B cell (primary cell): ENCODE results near the gene SYNGAP1. TPM values are rescaled to one million over a fixed set of nuclear protein-coding genes. Genes with fewer than 3 reads are reported as not detected.

ENCODE experiments used
- ATAC-seq: fragments of 200-7000 bp; cut with Tn5 transposase; one replicate; pipeline ENCODE4 v1.10.0; 2021; ENCODE audit warnings: low read depth, mild to moderate bottlenecking, moderate number of reproducible peaks, moderate library complexity
- CTCF ChIA-PET: fragments of 350-600 bp; sonication (Branson Sonifier 250); formaldehyde crosslinking; loops from one replicate; lab custom pipeline; 2021; ENCODE audit warnings: antibody characterized with exemption, inconsistent platforms; lab: Charles Lee
- POLR2A ChIA-PET: fragments of 350-600 bp; sonication (Branson Sonifier 250); formaldehyde crosslinking; loops from one replicate; lab custom pipeline; 2021; ENCODE audit warnings: antibody characterized with exemption; lab: Charles Lee
- DNase-seq: peaks from one replicate; pipeline ENCODE4 v3.0.0; 2013
- H2AFZ ChIP-seq: 2 replicates; pipeline ENCODE4 v1.6.1; 2012; ENCODE audit warnings: mild to moderate bottlenecking, low read depth, low read length; ENCODE audit not compliant: insufficient read depth, poor library complexity, severe bottlenecking
- H3K27ac ChIP-seq, 2 donors: 1 replicate in 1 of 2; 2 replicates in 1 of 2; pipeline ENCODE4 v1.5.1; 2012 to 2013; ENCODE audit warnings: low read length in 2 of 2, mild to moderate bottlenecking in 2 of 2, moderate library complexity in 1 of 2
- H3K27me3 ChIP-seq, 4 experiments: fragments of 200-600 bp in 1 of 4; sonication (generic) in 1 of 4; replicated peaks in 1 of 4; 1 replicate in 2 of 4; 2 replicates in 2 of 4; pipeline versions ENCODE4 v1.6.1 to v1.7.0; 2013 to 2016; ENCODE audit warnings: low read length in 3 of 4, mild to moderate bottlenecking in 2 of 4, mixed read lengths in 1 of 4, moderate library complexity in 1 of 4; ENCODE audit not compliant: insufficient read depth in 4 of 4, control insufficient read depth in 3 of 4; ENCODE audit errors: control extremely low read depth in 1 of 4
- H3K36me3 ChIP-seq, 2 experiments: replicated peaks in 1 of 2; 1 replicate in 1 of 2; 2 replicates in 1 of 2; pipeline versions ENCODE4 v1.6.1 to v1.7.1; 2013; ENCODE audit warnings: low read length in 1 of 2; ENCODE audit not compliant: insufficient read depth in 2 of 2, control insufficient read depth in 1 of 2; ENCODE audit errors: control extremely low read depth in 1 of 2, extremely low read depth in 1 of 2
- H3K4me1 ChIP-seq, 2 donors: fragments of 200-600 bp in 1 of 2; sonication (generic) in 1 of 2; 1 replicate in 1 of 2; 2 replicates in 1 of 2; pipeline versions ENCODE4 v1.5.1 to v1.6.1; 2013 to 2017; ENCODE audit warnings: low read length in 2 of 2; ENCODE audit not compliant: control insufficient read depth in 2 of 2, insufficient read depth in 2 of 2
- H3K4me2 ChIP-seq: replicated peaks from 2 replicates; pipeline ENCODE3; 2012; ENCODE audit warnings: mild to moderate bottlenecking, low read depth, low read length; ENCODE audit not compliant: poor library complexity, severe bottlenecking
- H3K4me3 ChIP-seq, 5 experiments: fragments of 200-600 bp in 1 of 5; sonication (generic) in 1 of 5; 1 replicate in 3 of 5; 2 replicates in 2 of 5; pipeline versions ENCODE4 v1.5.1 to v1.7.0; 2011 to 2016; ENCODE audit warnings: low read length in 4 of 5, mild to moderate bottlenecking in 4 of 5, low read depth in 2 of 5, control low read depth in 1 of 5, moderate library complexity in 1 of 5; ENCODE audit not compliant: insufficient read depth in 1 of 5; ENCODE audit errors: control extremely low read depth in 1 of 5, extremely low read depth in 1 of 5
- H3K79me2 ChIP-seq: fragments of 200-600 bp; sonication (generic); one replicate; pipeline ENCODE4 v1.6.0; 2016; ENCODE audit warnings: low read length; ENCODE audit not compliant: control insufficient read depth, insufficient read depth
- H3K9ac ChIP-seq: fragments of 200-600 bp; sonication (generic); 2 replicates; pipeline ENCODE4 v1.6.1; 2017; ENCODE audit warnings: mild to moderate bottlenecking, low read length, moderate library complexity
- H3K9me3 ChIP-seq, 3 donors: one replicate each; pipeline versions ENCODE4 v1.6.1 to v1.7.1; 2013; ENCODE audit warnings: low read length in 2 of 3; ENCODE audit not compliant: control insufficient read depth in 2 of 3, insufficient read depth in 1 of 3; ENCODE audit errors: control extremely low read depth in 1 of 3
- H4K20me1 ChIP-seq: 2 replicates; pipeline ENCODE4 v1.6.0; 2012; ENCODE audit warnings: mild to moderate bottlenecking, low read length; ENCODE audit not compliant: insufficient read depth, control insufficient read depth, poor library complexity, severe bottlenecking
- H3K27ac Mint-ChIP-seq: one replicate; pipeline ENCODE4 v1.8.0; 2021; ENCODE audit warnings: mixed read lengths
- H3K27me3 Mint-ChIP-seq: one replicate; pipeline ENCODE4 v1.8.0; 2021; ENCODE audit warnings: mixed read lengths
- H3K4me1 Mint-ChIP-seq: one replicate; pipeline ENCODE4 v1.8.0; 2021; ENCODE audit warnings: mixed read lengths
- H3K4me3 Mint-ChIP-seq: one replicate; pipeline ENCODE4 v1.8.0; 2021; ENCODE audit warnings: mixed read lengths
- H3K9me3 Mint-ChIP-seq: one replicate; pipeline ENCODE4 v1.8.0; 2022; ENCODE audit warnings: mixed read lengths; ENCODE audit not compliant: insufficient read depth
- CTCF ChIP-seq: fragments of 200-600 bp; IDR thresholded peaks from one replicate; pipeline ENCODE4 v1.8.0; 2022; ENCODE audit warnings: antibody characterized with exemption, mild to moderate bottlenecking
- EZH2 ChIP-seq: IDR thresholded peaks from 2 replicates; pipeline ENCODE4 v1.6.1; 2012; ENCODE audit warnings: borderline replicate concordance, low read depth, mild to moderate bottlenecking, moderate library complexity, low read length; ENCODE audit not compliant: insufficient read depth, poor library complexity, severe bottlenecking
- WGBS: methylation state at CpG from one replicate; pipeline ENCODE4 v1.1.5; 2013; ENCODE audit warnings: missing lambda C conversion rate; ENCODE audit not compliant: insufficient coverage; 5-methylcytosine and 5-hydroxymethylcytosine counted together
- intact Hi-C: fragments of 100-400 bp; cut with micrococcal nuclease; formaldehyde crosslinking; loops from one replicate; pipeline ENCODE4 v1.10.0; 2022
- polyA plus RNA-seq: library from polyadenylated mRNA; depleted of rRNA; stranded (reverse); fragments of >200 nt; gene quantifications from 2 replicates; pipeline ENCODE4 v1.2.3, GENCODE V29; 2012
- total RNA-seq, 2 donors: library from RNA; stranded (reverse); fragments of 120-200 nt in 1 of 2; gene quantifications; 1 replicate in 1 of 2; 2 replicates in 1 of 2; pipeline versions ENCODE4 v1.2.3 to v1.2.4, GENCODE V29; 2013 to 2022

SYNGAP1 gene
- total and polyA plus RNA-seq, 2 donors (not counting 1 experiment from before 2014, with no cell fraction given) = 18.6 to 43.0 TPM

GRCh38 chr6:33414592-33415271, 5.1 kb upstream of the SYNGAP1 start:
- peaks cover 49% of the 10 kb centered on the region for H3K79me2 ChIP-seq
- ATAC-seq = no peak
- no peak overlapping the region for H3K9ac ChIP-seq
- 78% methylated on average over 6 of the region's 12 CpGs for WGBS
- TF ChIP-seq EZH2 (no peak), CTCF (peak; percentile 58)
- intact Hi-C loops = no loop called here
- no peak overlapping the region for H3K4me3 ChIP-seq
- H3K27me3 ChIP-seq = peaks cover 0 to 3% (median 0%) of the 10 kb centered on the region in 4 experiments
- ChIA-PET CTCF (interaction anchor here (1.7 kb wide), 1 partner anchor 137 kb away, joined by 5 read pairs; the partner anchor contains the start of gene B3GALT4), POLR2A (no interaction called here)
- Mint-ChIP-seq H3K27ac (peak overlapping the region; percentile 87), H3K9me3 (no peaks in the 10 kb centered on the region), H3K4me3 (peak overlapping the region; percentile 53), H3K4me1 (peaks cover 82% of the 10 kb centered on the region), H3K27me3 (no peaks in the 10 kb centered on the region)
- peak overlapping the region; percentile 97 for H3K4me2 ChIP-seq
- peaks cover 13% of the 10 kb centered on the region for H4K20me1 ChIP-seq
- H3K27ac ChIP-seq = peak overlapping the region; percentile 50 to 93
- no peak overlapping the region for H2AFZ ChIP-seq
- H3K4me1 ChIP-seq = peaks cover 57 to 84% of the 10 kb centered on the region in 2 donors
- peak; percentile 75 for DNase-seq
- H3K36me3 ChIP-seq = peaks cover 0 to 44% of the 10 kb centered on the region in 2 experiments
- H3K9me3 ChIP-seq = no peaks in the 10 kb centered on the region

GRCh38 chr6:33415831-33416230, 4.0 kb upstream of the SYNGAP1 start:
- Mint-ChIP-seq H3K27me3 (no peaks in the 10 kb centered on the region), H3K4me1 (peaks cover 78% of the 10 kb centered on the region), H3K27ac (peak overlapping the region; percentile 64), H3K4me3 (peak overlapping the region; percentile 71), H3K9me3 (no peaks in the 10 kb centered on the region)
- ATAC-seq (no peak), DNase-seq (no peak)
- H3K9me3 ChIP-seq = no peaks in the 10 kb centered on the region
- ChIA-PET POLR2A (interaction anchor here (1.3 kb wide), 1 partner anchor 155 kb away, joined by 4 read pairs; no protein-coding TSS in a partner anchor), CTCF (interaction anchor here (1.7 kb wide), 1 partner anchor 138 kb away, joined by 5 read pairs; the partner anchor contains the start of gene B3GALT4)
- TF ChIP-seq CTCF (no peak), EZH2 (no peak)
- peaks cover 13% of the 10 kb centered on the region for H4K20me1 ChIP-seq
- no peak overlapping the region for H3K9ac ChIP-seq
- peaks cover 0 to 44% of the 10 kb centered on the region in 2 experiments for H3K36me3 ChIP-seq
- peak overlapping the region in 1 of 2 donors; percentile 93 for H3K27ac ChIP-seq
- peaks cover 0 to 3% (median 0%) of the 10 kb centered on the region in 4 experiments for H3K27me3 ChIP-seq
- H3K4me1 ChIP-seq = peaks cover 57 to 83% of the 10 kb centered on the region in 2 donors
- no peak overlapping the region for H3K4me3 ChIP-seq
- peaks cover 49% of the 10 kb centered on the region for H3K79me2 ChIP-seq
- H2AFZ ChIP-seq = no peak overlapping the region
- WGBS = no CpG with 5 or more reads among the region's 9 CpGs
- H3K4me2 ChIP-seq = peak overlapping the region; percentile 92
- intact Hi-C loops = no loop called here
